NB4 (cell line): ENCODE results near the gene SLC38A5.

Source experiments
- DNase-seq: peaks from one replicate; pipeline ENCODE4 v3.0.0; 2010; ENCODE audit warnings: low read depth
- H3K4me3 ChIP-seq: one replicate; pipeline ENCODE4 v1.5.1; 2011; ENCODE audit warnings: mild to moderate bottlenecking, low read depth, low read length, moderate library complexity
- CTCF ChIP-seq: IDR thresholded peaks from one replicate; pipeline ENCODE4 v1.5.1; 2012; ENCODE audit warnings: low read depth, low read length
- MAX ChIP-seq: IDR thresholded peaks from 2 replicates; pipeline ENCODE4 v1.6.1; 2011; ENCODE audit warnings: low read depth, low read length
- MYC ChIP-seq: IDR thresholded peaks from 2 replicates; pipeline ENCODE4 v1.6.1; 2011; ENCODE audit warnings: low read depth, low read length
- POLR2A ChIP-seq: IDR thresholded peaks from 2 replicates; pipeline ENCODE4 v1.6.1; 2011; ENCODE audit warnings: mild to moderate bottlenecking; ENCODE audit not compliant: insufficient read length; ENCODE audit errors: extremely low read depth

SLC38A5 gene

GRCh38 chrX:48472225-48472624 is 2.2 kb upstream of the SLC38A5 start:
- no peak overlapping the region for H3K4me3 ChIP-seq
- DNase-seq: no peak
- TF ChIP-seq POLR2A (no peak), MYC (no peak), CTCF (no peak), MAX (no peak)

- no peak for TF ChIP-seq CTCF
- no peak for TF ChIP-seq MYC
- no peak for TF ChIP-seq MAX
- TF ChIP-seq POLR2A: no peak
These were observed 1.4 kb upstream of the SLC38A5 start for GRCh38 chrX:48471504-48471903.

GRCh38 chrX:48470833-48471118 is 716 bp upstream of the SLC38A5 start:
- no peak for DNase-seq
- no peak overlapping the region for H3K4me3 ChIP-seq
- no peak for TF ChIP-seq POLR2A
- TF ChIP-seq MYC: no peak
- TF ChIP-seq CTCF: no peak
- TF ChIP-seq MAX: no peak

More at GRCh38 chrX:48471504-48471903, 1.4 kb upstream of the SLC38A5 start:
- no peak overlapping the region for H3K4me3 ChIP-seq
- no peak for DNase-seq

- DNase-seq: peak; percentile 76
- no peak for TF ChIP-seq MYC
- TF ChIP-seq POLR2A: peak; percentile 27
- TF ChIP-seq CTCF: peak; percentile 55
- peak overlapping the region; percentile 92 for H3K4me3 ChIP-seq
These were observed 1.1 kb downstream of the SLC38A5 start for GRCh38 chrX:48468693-48469691.

GRCh38 chrX:48468247-48468671 is 1.8 kb downstream of the SLC38A5 start:
- TF ChIP-seq MAX: peak; percentile 92
- TF ChIP-seq CTCF: no peak
- TF ChIP-seq POLR2A: peak; percentile 30
- peak; percentile 96 for TF ChIP-seq MYC
- H3K4me3 ChIP-seq: peak overlapping the region; percentile 92
- DNase-seq: peak; percentile 74
